Measurements from ENCODE around the gene RPL21. TPM values are rescaled to one million over a fixed set of nuclear protein-coding genes. Genes with fewer than 3 reads are reported as not detected.
"Not testable (repeated sequence)": the region's sequence is repeated elsewhere in the genome, so short reads cannot be mapped to it uniquely, and the experiment has no call there.

Gene RPL21
- total and polyA plus RNA-seq, 2 donors (not counting 1 experiment from before 2014, with no cell fraction given): 831 to 1,841 TPM

- no peak for DNase-seq (ENCODE audit: low read depth in 2 of 2)
- Histone ChIP-seq H3K4me3 (replicated peaks in 1 of 4; ENCODE audit: control extremely low read depth in 1 of 4, insufficient read depth in 1 of 4, low read depth in 3 of 4, low read length in 4 of 4) (no peak overlapping the region), H3K4me2 (ENCODE audit: extremely low read depth, insufficient read depth, low read length) (no peak overlapping the region), H4K20me1 (ENCODE audit: control insufficient read depth, extremely low read depth, insufficient read depth, low read length) (no peaks in the 10 kb centered on the region), H3K36me3 (ENCODE audit: control insufficient read depth, insufficient read depth, low read length) (no peaks in the 10 kb centered on the region), H3K79me2 (ENCODE audit: control insufficient read depth, insufficient read depth, low read length) (no peaks in the 10 kb centered on the region), H3K27me3 (ENCODE audit: control insufficient read depth, insufficient read depth, low read length) (peaks cover 21% of the 10 kb centered on the region), H3K9ac (ENCODE audit: insufficient read depth, low read length) (no peak overlapping the region), H3K9me3 (ENCODE audit: control insufficient read depth, insufficient read depth, low read depth, low read length) (no peaks in the 10 kb centered on the region), H2AFZ (ENCODE audit: low read length) (no peak overlapping the region), H3K27ac (ENCODE audit: insufficient read depth, low read length) (no peak overlapping the region), H3K4me1 (ENCODE audit: control insufficient read depth, extremely low read depth, insufficient read depth, low read length) (no peaks in the 10 kb centered on the region)
- TF ChIP-seq CTCF (conservative IDR thresholded peaks at IDR 0.05 in 1 of 2, IDR thresholded peaks at IDR 0.05 in 1 of 2; ENCODE audit: low read depth in 1 of 2, low read length in 2 of 2): no peak
- TF ChIP-seq EZH2 (IDR thresholded peaks at IDR 0.05; ENCODE audit: low read length, missing control alignments): no peak
Measured at GRCh38 chr13:27295660-27296059, 44.3 kb downstream of the RPL21 start.

- Histone ChIP-seq H3K4me1 (ENCODE audit: control insufficient read depth, extremely low read depth, insufficient read depth, low read length) (no peaks in the 10 kb centered on the region), H3K27ac (ENCODE audit: insufficient read depth, low read length) (no peak overlapping the region), H2AFZ (ENCODE audit: low read length) (no peak overlapping the region), H3K79me2 (ENCODE audit: control insufficient read depth, insufficient read depth, low read length) (no peaks in the 10 kb centered on the region), H3K27me3 (ENCODE audit: control insufficient read depth, insufficient read depth, low read length) (peaks cover 21% of the 10 kb centered on the region), H3K4me3 (replicated peaks in 1 of 4; ENCODE audit: control extremely low read depth in 1 of 4, insufficient read depth in 1 of 4, low read depth in 3 of 4, low read length in 4 of 4) (no peak overlapping the region), H3K4me2 (ENCODE audit: extremely low read depth, insufficient read depth, low read length) (no peak overlapping the region), H4K20me1 (ENCODE audit: control insufficient read depth, extremely low read depth, insufficient read depth, low read length) (no peaks in the 10 kb centered on the region), H3K36me3 (ENCODE audit: control insufficient read depth, insufficient read depth, low read length) (no peaks in the 10 kb centered on the region), H3K9me3 (ENCODE audit: control insufficient read depth, insufficient read depth, low read depth, low read length) (no peaks in the 10 kb centered on the region), H3K9ac (ENCODE audit: insufficient read depth, low read length) (no peak overlapping the region)
- DNase-seq (ENCODE audit: low read depth in 2 of 2): no peak
- TF ChIP-seq EZH2 (IDR thresholded peaks at IDR 0.05; ENCODE audit: low read length, missing control alignments) (no peak), CTCF (conservative IDR thresholded peaks at IDR 0.05 in 1 of 2, IDR thresholded peaks at IDR 0.05 in 1 of 2; ENCODE audit: low read depth in 1 of 2, low read length in 2 of 2) (no peak)
Measured at GRCh38 chr13:27296496-27296895, 45.1 kb downstream of the RPL21 start.

- DNase-seq (ENCODE audit: low read depth in 2 of 2): no peak
- H3K9ac ChIP-seq (ENCODE audit: insufficient read depth, low read length): no peak overlapping the region
- H4K20me1 ChIP-seq (ENCODE audit: control insufficient read depth, extremely low read depth, insufficient read depth, low read length): no peaks in the 10 kb centered on the region
- H3K4me1 ChIP-seq (ENCODE audit: control insufficient read depth, extremely low read depth, insufficient read depth, low read length): no peaks in the 10 kb centered on the region
- no peak for TF ChIP-seq EZH2 (IDR thresholded peaks at IDR 0.05; ENCODE audit: low read length, missing control alignments)
- no peak for TF ChIP-seq CTCF (conservative IDR thresholded peaks at IDR 0.05 in 1 of 2, IDR thresholded peaks at IDR 0.05 in 1 of 2; ENCODE audit: low read depth in 1 of 2, low read length in 2 of 2)
- H3K4me2 ChIP-seq (ENCODE audit: extremely low read depth, insufficient read depth, low read length): no peak overlapping the region
- H3K4me3 ChIP-seq (replicated peaks in 1 of 4; ENCODE audit: control extremely low read depth in 1 of 4, insufficient read depth in 1 of 4, low read depth in 3 of 4, low read length in 4 of 4): no peak overlapping the region
- H3K36me3 ChIP-seq (ENCODE audit: control insufficient read depth, insufficient read depth, low read length): no peaks in the 10 kb centered on the region
- H2AFZ ChIP-seq (ENCODE audit: low read length): no peak overlapping the region
- H3K27ac ChIP-seq (ENCODE audit: insufficient read depth, low read length): no peak overlapping the region
- H3K27me3 ChIP-seq (ENCODE audit: control insufficient read depth, insufficient read depth, low read length): peaks cover 14% of the 10 kb centered on the region
- H3K9me3 ChIP-seq (ENCODE audit: control insufficient read depth, insufficient read depth, low read depth, low read length): no peaks in the 10 kb centered on the region
- H3K79me2 ChIP-seq (ENCODE audit: control insufficient read depth, insufficient read depth, low read length): no peaks in the 10 kb centered on the region
Measured at GRCh38 chr13:27298849-27299248, 47.5 kb downstream of the RPL21 start.

- H3K36me3 ChIP-seq (ENCODE audit: control insufficient read depth, insufficient read depth, low read length); H3K27ac ChIP-seq (ENCODE audit: insufficient read depth, low read length); H2AFZ ChIP-seq (ENCODE audit: low read length); H3K79me2 ChIP-seq (ENCODE audit: control insufficient read depth, insufficient read depth, low read length); H4K20me1 ChIP-seq (ENCODE audit: control insufficient read depth, extremely low read depth, insufficient read depth, low read length); H3K4me1 ChIP-seq (ENCODE audit: control insufficient read depth, extremely low read depth, insufficient read depth, low read length); H3K9ac ChIP-seq (ENCODE audit: insufficient read depth, low read length); H3K4me2 ChIP-seq (ENCODE audit: extremely low read depth, insufficient read depth, low read length); DNase-seq (ENCODE audit: low read depth in 2 of 2); H3K4me3 ChIP-seq (replicated peaks in 1 of 4; ENCODE audit: control extremely low read depth in 1 of 4, insufficient read depth in 1 of 4, low read depth in 3 of 4, low read length in 4 of 4); H3K9me3 ChIP-seq (ENCODE audit: control insufficient read depth, insufficient read depth, low read depth, low read length): not testable (repeated sequence)
- peaks cover 12% of the 10 kb centered on the region for H3K27me3 ChIP-seq (ENCODE audit: control insufficient read depth, insufficient read depth, low read length)
Measured at GRCh38 chr13:27300406-27300805, 49.0 kb downstream of the RPL21 start.

All from fibroblast of lung (primary cell).